ENCODE data around the gene TMEM235.

DNA sequence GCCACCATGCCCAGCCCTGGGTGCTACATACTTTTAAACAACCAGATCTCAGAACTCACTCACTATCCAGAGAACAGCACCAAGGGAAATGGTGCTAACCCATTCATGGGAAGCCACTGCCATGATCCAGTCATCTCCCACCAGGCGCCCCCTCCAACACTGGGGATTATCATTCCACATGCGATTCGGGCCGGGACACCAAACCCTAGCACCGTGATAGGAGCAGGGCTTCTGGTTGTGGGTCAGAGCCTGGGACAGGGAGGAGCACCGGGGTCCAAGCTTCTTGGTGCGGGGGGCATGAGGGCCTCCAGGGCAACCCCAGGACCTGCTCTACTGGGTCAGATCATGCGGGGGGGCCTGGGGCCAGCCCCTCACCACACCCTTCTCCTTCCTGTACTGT, 4.5 kb downstream of the TMEM235 start:
- TF ChIP-seq, protein P1, sequence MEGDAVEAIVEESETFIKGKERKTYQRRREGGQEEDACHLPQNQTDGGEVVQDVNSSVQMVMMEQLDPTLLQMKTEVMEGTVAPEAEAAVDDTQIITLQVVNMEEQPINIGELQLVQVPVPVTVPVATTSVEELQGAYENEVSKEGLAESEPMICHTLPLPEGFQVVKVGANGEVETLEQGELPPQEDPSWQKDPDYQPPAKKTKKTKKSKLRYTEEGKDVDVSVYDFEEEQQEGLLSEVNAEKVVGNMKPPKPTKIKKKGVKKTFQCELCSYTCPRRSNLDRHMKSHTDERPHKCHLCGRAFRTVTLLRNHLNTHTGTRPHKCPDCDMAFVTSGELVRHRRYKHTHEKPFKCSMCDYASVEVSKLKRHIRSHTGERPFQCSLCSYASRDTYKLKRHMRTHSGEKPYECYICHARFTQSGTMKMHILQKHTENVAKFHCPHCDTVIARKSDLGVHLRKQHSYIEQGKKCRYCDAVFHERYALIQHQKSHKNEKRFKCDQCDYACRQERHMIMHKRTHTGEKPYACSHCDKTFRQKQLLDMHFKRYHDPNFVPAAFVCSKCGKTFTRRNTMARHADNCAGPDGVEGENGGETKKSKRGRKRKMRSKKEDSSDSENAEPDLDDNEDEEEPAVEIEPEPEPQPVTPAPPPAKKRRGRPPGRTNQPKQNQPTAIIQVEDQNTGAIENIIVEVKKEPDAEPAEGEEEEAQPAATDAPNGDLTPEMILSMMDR (IDR thresholded peaks at IDR 0.05): no peak
- TF ChIP-seq ZFX (IDR thresholded peaks at IDR 0.05; ENCODE audit: borderline replicate concordance): no peak
